A549 (cell line): Measurements from ENCODE around the gene PLEKHA8. TPM values are rescaled to one million over a fixed set of nuclear protein-coding genes. Genes with fewer than 3 reads are reported as not detected.

Experiments
- ATAC-seq, 2 experiments: fragments of 200-7000 bp in 1 of 2; fragments of >200 bp in 1 of 2; cut with Nextera tagmentation in 1 of 2; cut with Tn5 transposase in 1 of 2; 3 replicates each; pipeline versions ENCODE4 v1.8.0 to v1.9.1; 2018 to 2020; ENCODE audit warnings: mild to moderate bottlenecking in 1 of 2, moderate library complexity in 1 of 2
- CTCF ChIA-PET: fragments of 300-600 bp; sonication (Branson Sonifier 250); formaldehyde crosslinking; extraction: SDS; loops from one replicate; lab custom pipeline; 2021; ENCODE audit warnings: antibody characterized with exemption, inconsistent platforms; lab: Yijun Ruan, JAX
- POLR2A ChIA-PET: fragments of 350-600 bp; formaldehyde crosslinking; extraction: SDS; loops from one replicate; lab custom pipeline; 2021; ENCODE audit warnings: antibody characterized with exemption, inconsistent platforms; lab: Yijun Ruan, JAX
- DNase-seq, 2 experiments: peaks; one replicate each; pipeline versions ENCODE4 v3.0.0 to v3.0.0-alpha.2; 2011 to 2016; ENCODE audit warnings: low read depth in 1 of 2, low spot score in 1 of 2
- FAIRE-seq: peaks from 2 replicates; lab custom pipeline; 2011; peaks lifted over from hg19 to GRCh38; lab: Jason Lieb, UNC
- H3K27ac ChIP-seq, 2 experiments: fragments of >200 bp; sonication (Bioruptor Twin); formaldehyde crosslinking; 3 replicates each; pipeline ENCODE4 v1.5.1; 2016 to 2017
- H3K4me1 ChIP-seq: fragments of >200 bp; sonication (Bioruptor Twin); formaldehyde crosslinking; 3 replicates; pipeline ENCODE4 v1.6.1; 2016
- H3K4me2 ChIP-seq: fragments of >200 bp; sonication (Bioruptor Twin); formaldehyde crosslinking; 3 replicates; pipeline ENCODE4 v1.6.1; 2016
- H3K4me3 ChIP-seq: fragments of >200 bp; sonication (Bioruptor Twin); formaldehyde crosslinking; 3 replicates; pipeline ENCODE4 v1.5.1; 2016
- H3K9me3 ChIP-seq: fragments of >200 bp; sonication (Bioruptor Twin); formaldehyde crosslinking; 3 replicates; pipeline ENCODE4 v1.6.1; 2016
- CHD4 ChIP-seq: fragments of 200-600 bp; sonication (generic); IDR thresholded peaks from 2 replicates; pipeline ENCODE4 v1.6.1; 2016; ENCODE audit warnings: antibody characterized with exemption, mild to moderate bottlenecking, borderline replicate concordance
- EP300 ChIP-seq, 2 experiments: fragments of >200 bp; sonication (Bioruptor Twin); formaldehyde crosslinking; IDR thresholded peaks; 2 replicates in 1 of 2; 3 replicates in 1 of 2; pipeline ENCODE4 v1.6.1; 2016 to 2017
- FOXS1 ChIP-seq: fragments of 250-450 bp; sonication (Bioruptor Pico); IDR thresholded peaks from 2 replicates; pipeline ENCODE4 v1.5.0; 2020; ENCODE audit warnings: mild to moderate bottlenecking, moderate library complexity
- HDAC2 ChIP-seq: fragments of 200-600 bp; sonication (generic); IDR thresholded peaks from 2 replicates; pipeline ENCODE4 v1.6.1; 2016
- HEYL ChIP-seq: fragments of 250-450 bp; sonication (Bioruptor Pico); IDR thresholded peaks from 2 replicates; pipeline ENCODE4 v1.8.0; 2021; ENCODE audit warnings: mild to moderate bottlenecking, moderate library complexity
- JUNB ChIP-seq: fragments of >200 bp; sonication (Bioruptor Twin); formaldehyde crosslinking; IDR thresholded peaks from 2 replicates; pipeline ENCODE4 v1.6.1; 2016
- KDM1A ChIP-seq: fragments of 200-600 bp; sonication (generic); IDR thresholded peaks from 2 replicates; pipeline ENCODE4 v1.6.1; 2016; ENCODE audit warnings: low read depth, mild to moderate bottlenecking
- NPAS2 ChIP-seq: fragments of 250-450 bp; sonication (Bioruptor Pico); IDR thresholded peaks from 2 replicates; pipeline ENCODE4 v1.8.0; 2022; ENCODE audit warnings: mild to moderate bottlenecking, moderate library complexity, borderline replicate concordance
- ZFP36 ChIP-seq: fragments of 450-650 bp; IDR thresholded peaks from 2 replicates; pipeline ENCODE4 v1.6.1; 2014; ENCODE audit warnings: borderline replicate concordance; ENCODE audit not compliant: partially characterized antibody
- WGBS: methylation state at CpG from one replicate; pipeline ENCODE4 v1.1.6; 2017; ENCODE audit errors: missing lambda C conversion rate; 5-methylcytosine and 5-hydroxymethylcytosine counted together
- polyA plus RNA-seq, 4 experiments: library from polyadenylated mRNA; depleted of rRNA in 3 of 4; stranded (reverse); fragments of >200 nt; fragmentation: RNase III in 1 of 4; extraction: RNeasy Plus Mini Kit Qiagen cat#74134 plus additional on column Dnase treatment in 1 of 4; gene quantifications; 2 replicates in 3 of 4; 3 replicates in 1 of 4; pipeline ENCODE4 v1.2.3, GENCODE V29; 2011 to 2017
- TF ChIP-seq, protein P1 (sequence below): IDR thresholded peaks from 2 replicates; pipeline ENCODE4 v1.6.1; 2012; ENCODE audit warnings: low read depth, borderline replicate concordance
- TF ChIP-seq, protein P2 (sequence below): IDR thresholded peaks from 2 replicates; pipeline ENCODE4 v1.6.1; 2012
- TF ChIP-seq, protein P3 (sequence below): fragments of >200 bp; sonication (Bioruptor Twin); formaldehyde crosslinking; IDR thresholded peaks from 3 replicates; pipeline ENCODE4 v1.5.1; 2016
- TF ChIP-seq, protein P4 (sequence below): fragments of 450-650 bp; IDR thresholded peaks from 2 replicates; pipeline ENCODE4 v1.6.1; 2014; ENCODE audit warnings: antibody characterized with exemption

The PLEKHA8 gene
- polyA plus RNA-seq, 2 of the 4 experiments (the other 2 are of a cell fraction) = 5.9 to 10.9 TPM

DNA sequence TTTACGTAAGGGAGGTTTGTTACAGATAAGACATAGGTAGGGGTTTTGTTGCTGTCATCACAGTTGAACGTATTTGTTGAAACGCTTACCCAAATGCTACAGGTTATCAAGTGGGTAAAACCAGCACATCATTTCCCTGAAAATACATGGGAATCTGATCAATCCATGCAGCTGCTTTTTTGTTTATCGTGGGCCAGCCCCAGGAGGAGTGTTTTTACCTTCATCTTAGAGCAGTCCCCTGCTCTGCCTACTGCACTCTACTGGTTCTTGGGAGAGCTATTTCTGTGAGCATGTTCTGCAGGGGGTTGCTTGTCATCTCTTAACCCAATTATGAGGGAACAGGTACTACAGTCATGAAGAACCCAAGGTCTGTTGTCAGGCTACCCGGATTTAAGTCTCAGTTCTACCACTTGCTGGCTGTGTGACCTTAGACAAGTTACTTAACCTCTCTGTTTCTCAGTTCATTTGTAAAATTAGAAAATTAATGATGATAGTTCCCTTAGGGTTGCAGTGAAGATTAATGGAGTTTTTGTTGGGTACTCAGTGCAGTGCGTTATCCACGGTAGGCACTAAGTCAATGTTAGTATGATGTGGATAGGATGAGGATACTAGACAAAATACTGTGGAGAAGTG lies 121.5 kb downstream of the PLEKHA8 start:
- FAIRE-seq (no peak), DNase-seq (no peak), ATAC-seq (no peak)
- 0 out of 2 replicates have a peak, but pooled peaks have one; percentile 60 for TF ChIP-seq KDM1A
- TF ChIP-seq, protein P1, sequence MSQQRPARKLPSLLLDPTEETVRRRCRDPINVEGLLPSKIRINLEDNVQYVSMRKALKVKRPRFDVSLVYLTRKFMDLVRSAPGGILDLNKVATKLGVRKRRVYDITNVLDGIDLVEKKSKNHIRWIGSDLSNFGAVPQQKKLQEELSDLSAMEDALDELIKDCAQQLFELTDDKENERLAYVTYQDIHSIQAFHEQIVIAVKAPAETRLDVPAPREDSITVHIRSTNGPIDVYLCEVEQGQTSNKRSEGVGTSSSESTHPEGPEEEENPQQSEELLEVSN = no peak
- TF ChIP-seq, protein P2, sequence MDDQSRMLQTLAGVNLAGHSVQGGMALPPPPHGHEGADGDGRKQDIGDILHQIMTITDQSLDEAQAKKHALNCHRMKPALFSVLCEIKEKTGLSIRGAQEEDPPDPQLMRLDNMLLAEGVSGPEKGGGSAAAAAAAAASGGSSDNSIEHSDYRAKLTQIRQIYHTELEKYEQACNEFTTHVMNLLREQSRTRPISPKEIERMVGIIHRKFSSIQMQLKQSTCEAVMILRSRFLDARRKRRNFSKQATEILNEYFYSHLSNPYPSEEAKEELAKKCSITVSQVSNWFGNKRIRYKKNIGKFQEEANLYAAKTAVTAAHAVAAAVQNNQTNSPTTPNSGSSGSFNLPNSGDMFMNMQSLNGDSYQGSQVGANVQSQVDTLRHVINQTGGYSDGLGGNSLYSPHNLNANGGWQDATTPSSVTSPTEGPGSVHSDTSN = no peak
- TF ChIP-seq FOXS1 (CRISPR knock-in tag) = no peak
- TF ChIP-seq CHD4 = no peak
- TF ChIP-seq ZFP36 = peak; percentile 40
- WGBS = 87% methylated on average over 7 of the region's 7 CpGs
- Histone ChIP-seq H3K4me1 (no peaks in the 10 kb centered on the region), H3K27ac (no peak overlapping the region), H3K4me3 (no peak overlapping the region), H3K9me3 (no peaks in the 10 kb centered on the region), H3K4me2 (no peak overlapping the region)
- ChIA-PET POLR2A (no interaction called here), CTCF (no interaction called here)

DNA sequence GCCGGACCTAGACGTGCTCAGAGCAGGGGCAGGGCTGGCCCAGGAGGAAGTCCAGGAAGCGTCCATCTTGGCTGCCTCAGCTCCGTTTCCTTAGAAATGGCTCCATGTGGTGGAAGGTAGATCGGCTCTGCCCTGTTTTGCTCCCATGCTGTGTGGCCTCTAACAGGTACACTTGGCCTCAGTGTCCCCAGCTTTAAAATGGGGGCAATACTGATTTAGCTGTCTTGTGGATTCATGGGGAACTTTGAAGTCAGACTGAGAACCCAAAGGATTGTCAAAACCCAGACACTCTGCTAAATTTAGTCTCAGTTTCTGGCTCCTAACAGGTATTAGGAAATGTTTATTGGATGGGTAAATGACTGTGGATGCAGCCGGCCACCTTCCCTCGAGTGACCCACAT lies 122.5 kb downstream of the PLEKHA8 start:
- Histone ChIP-seq H3K4me2 (no peak overlapping the region), H3K9me3 (no peaks in the 10 kb centered on the region), H3K4me3 (no peak overlapping the region), H3K27ac (no peak overlapping the region), H3K4me1 (no peaks in the 10 kb centered on the region)
- 82% methylated on average over 7 of the region's 7 CpGs for WGBS
- FAIRE-seq (no peak), DNase-seq (no peak)
- CTCF ChIA-PET = no interaction called here
- POLR2A ChIA-PET = no interaction called here
- TF ChIP-seq HEYL (CRISPR knock-in tag) = no peak
- TF ChIP-seq, protein P3, sequence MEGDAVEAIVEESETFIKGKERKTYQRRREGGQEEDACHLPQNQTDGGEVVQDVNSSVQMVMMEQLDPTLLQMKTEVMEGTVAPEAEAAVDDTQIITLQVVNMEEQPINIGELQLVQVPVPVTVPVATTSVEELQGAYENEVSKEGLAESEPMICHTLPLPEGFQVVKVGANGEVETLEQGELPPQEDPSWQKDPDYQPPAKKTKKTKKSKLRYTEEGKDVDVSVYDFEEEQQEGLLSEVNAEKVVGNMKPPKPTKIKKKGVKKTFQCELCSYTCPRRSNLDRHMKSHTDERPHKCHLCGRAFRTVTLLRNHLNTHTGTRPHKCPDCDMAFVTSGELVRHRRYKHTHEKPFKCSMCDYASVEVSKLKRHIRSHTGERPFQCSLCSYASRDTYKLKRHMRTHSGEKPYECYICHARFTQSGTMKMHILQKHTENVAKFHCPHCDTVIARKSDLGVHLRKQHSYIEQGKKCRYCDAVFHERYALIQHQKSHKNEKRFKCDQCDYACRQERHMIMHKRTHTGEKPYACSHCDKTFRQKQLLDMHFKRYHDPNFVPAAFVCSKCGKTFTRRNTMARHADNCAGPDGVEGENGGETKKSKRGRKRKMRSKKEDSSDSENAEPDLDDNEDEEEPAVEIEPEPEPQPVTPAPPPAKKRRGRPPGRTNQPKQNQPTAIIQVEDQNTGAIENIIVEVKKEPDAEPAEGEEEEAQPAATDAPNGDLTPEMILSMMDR = no peak
- TF ChIP-seq HDAC2 = no peak
- TF ChIP-seq, all 56 proteins: peak for 0
- no peak for ATAC-seq

DNA sequence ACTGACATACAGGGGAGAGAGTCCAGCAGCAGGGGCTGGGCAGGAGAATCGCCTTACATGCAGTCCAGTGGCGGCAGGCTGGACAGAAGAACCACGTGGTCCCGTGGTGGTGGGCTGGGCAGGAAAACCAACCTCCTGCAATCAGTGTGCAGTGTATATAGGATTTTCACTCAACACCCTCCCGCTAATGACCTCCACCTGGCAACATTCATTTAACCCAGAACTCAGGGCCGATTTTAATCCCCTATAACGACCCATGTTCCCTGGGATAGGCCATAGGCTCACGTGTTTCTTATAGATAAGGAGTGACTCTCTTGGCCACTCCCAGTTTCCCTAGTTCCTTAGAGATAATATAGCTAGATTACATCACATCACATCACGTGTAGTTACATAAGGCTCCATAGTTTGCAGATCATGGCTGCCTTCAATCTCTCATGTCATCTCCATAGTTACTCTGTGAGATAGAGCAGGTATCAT lies 125.9 kb downstream of the PLEKHA8 start:
- Histone ChIP-seq H3K27ac (no peak overlapping the region), H3K9me3 (no peaks in the 10 kb centered on the region), H3K4me3 (no peak overlapping the region), H3K4me2 (no peak overlapping the region), H3K4me1 (no peaks in the 10 kb centered on the region)
- WGBS = 68% methylated on average over 9 of the region's 9 CpGs
- ChIA-PET POLR2A (no interaction called here), CTCF (interaction anchor here (1.2 to 2.1 kb wide), 2 partner anchors 10 to 18 kb away, joined by 7 to 15 read pairs; no protein-coding TSS in a partner anchor)
- no peak for FAIRE-seq
- TF ChIP-seq, protein P1 = no peak
- TF ChIP-seq NPAS2 (CRISPR knock-in tag) (no peak), EP300 (IDR thresholded peaks at IDR 0.05) (no peak)
- DNase-seq = no peak
- ATAC-seq = no peak

GRCh38 chr7:30155481-30155880 lies 127.3 kb downstream of the PLEKHA8 start:
- no peak for FAIRE-seq
- CTCF ChIA-PET = interaction anchor here (0.9 to 2.1 kb wide), 3 partner anchors 8 to 21 kb away, joined by 3 to 15 read pairs (median 7); partner anchors contain the start of gene MTURN

More at GRCh38 chr7:30155481-30155880, 127.3 kb downstream of the PLEKHA8 start:
- Histone ChIP-seq H3K4me2 (no peak overlapping the region), H3K4me3 (no peak overlapping the region), H3K27ac (no peak overlapping the region), H3K9me3 (no peaks in the 10 kb centered on the region), H3K4me1 (0 out of 3 replicates have a peak, but pooled peaks cover 5% of the 10 kb centered on the region)
- WGBS = 89% methylated on average over 8 of the region's 8 CpGs
- ATAC-seq (no peak), DNase-seq (no peak)
- POLR2A ChIA-PET = no interaction called here
- no peak for TF ChIP-seq JUNB
- TF ChIP-seq FOXS1 (CRISPR knock-in tag) = no peak
- TF ChIP-seq, protein P4, sequence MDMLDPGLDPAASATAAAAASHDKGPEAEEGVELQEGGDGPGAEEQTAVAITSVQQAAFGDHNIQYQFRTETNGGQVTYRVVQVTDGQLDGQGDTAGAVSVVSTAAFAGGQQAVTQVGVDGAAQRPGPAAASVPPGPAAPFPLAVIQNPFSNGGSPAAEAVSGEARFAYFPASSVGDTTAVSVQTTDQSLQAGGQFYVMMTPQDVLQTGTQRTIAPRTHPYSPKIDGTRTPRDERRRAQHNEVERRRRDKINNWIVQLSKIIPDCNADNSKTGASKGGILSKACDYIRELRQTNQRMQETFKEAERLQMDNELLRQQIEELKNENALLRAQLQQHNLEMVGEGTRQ = no peak
